Loucy (cell line): Measurements from ENCODE around the gene LRRC4.

Source experiments
- CTCF ChIP-seq: fragments of 200-600 bp; sonication (generic); conservative IDR thresholded peaks from 2 replicates; pipeline ENCODE4 v1.5.1; 2014; ENCODE audit warnings: mild to moderate bottlenecking, antibody characterized with exemption, low read length
- EZH2phosphoT487 ChIP-seq: fragments of 200-600 bp; IDR thresholded peaks from 2 replicates; pipeline ENCODE4 v1.6.1; 2018; ENCODE audit warnings: antibody characterized with exemption, mild to moderate bottlenecking, moderate library complexity, borderline replicate concordance

- TF ChIP-seq CTCF: no peak
- no peak for TF ChIP-seq EZH2phosphoT487
Measured at GRCh38 chr7:127995881-127996215, 35.4 kb downstream of the LRRC4 start.
